ENCODE measurements around the gene MOB1A.

The MOB1A gene

GRCh38 chr2:74111380-74111779 is 67.3 kb downstream of the MOB1A start:
- no peak overlapping the region for H3K4me3 ChIP-seq (ENCODE audit: low read depth, low read length)
- H3K79me2 ChIP-seq: no peaks in the 10 kb centered on the region
- H3K4me1 ChIP-seq: no peaks in the 10 kb centered on the region
- no peaks in the 10 kb centered on the region for H3K36me3 ChIP-seq (ENCODE audit: control insufficient read depth, insufficient read depth, low read length)
- H3K4me2 ChIP-seq (ENCODE audit: low read length): no peak overlapping the region
- H2AFZ ChIP-seq: no peak overlapping the region
- no peak overlapping the region for H3K27ac ChIP-seq
- H3K9ac ChIP-seq: no peak overlapping the region
- no peaks in the 10 kb centered on the region for H3K27me3 ChIP-seq (ENCODE audit: control insufficient read depth, insufficient read depth, low read length)
- no peak for TF ChIP-seq CTCF (IDR thresholded peaks at IDR 0.05)
- no peaks in the 10 kb centered on the region for H3K9me3 ChIP-seq (ENCODE audit: control insufficient read depth, low read length)

- Histone ChIP-seq H2AFZ (no peak overlapping the region), H3K27ac (no peak overlapping the region), H3K4me1 (no peaks in the 10 kb centered on the region), H3K9ac (no peak overlapping the region), H3K4me2 (ENCODE audit: low read length) (no peak overlapping the region), H3K9me3 (ENCODE audit: control insufficient read depth, low read length) (no peaks in the 10 kb centered on the region), H3K36me3 (ENCODE audit: control insufficient read depth, insufficient read depth, low read length) (no peaks in the 10 kb centered on the region), H3K79me2 (no peaks in the 10 kb centered on the region), H3K4me3 (ENCODE audit: low read depth, low read length) (no peak overlapping the region), H3K27me3 (ENCODE audit: control insufficient read depth, insufficient read depth, low read length) (no peaks in the 10 kb centered on the region)
- no peak for TF ChIP-seq CTCF (IDR thresholded peaks at IDR 0.05)
These were observed 68.1 kb downstream of the MOB1A start for GRCh38 chr2:74110537-74110936.

- Histone ChIP-seq H3K9me3 (ENCODE audit: control insufficient read depth, low read length) (no peaks in the 10 kb centered on the region), H3K27ac (no peak overlapping the region), H3K9ac (no peak overlapping the region), H3K4me2 (ENCODE audit: low read length) (no peak overlapping the region), H3K79me2 (no peaks in the 10 kb centered on the region), H3K4me1 (no peaks in the 10 kb centered on the region), H2AFZ (no peak overlapping the region), H3K4me3 (ENCODE audit: low read depth, low read length) (no peak overlapping the region), H3K27me3 (ENCODE audit: control insufficient read depth, insufficient read depth, low read length) (no peaks in the 10 kb centered on the region), H3K36me3 (ENCODE audit: control insufficient read depth, insufficient read depth, low read length) (no peaks in the 10 kb centered on the region)
- no peak for TF ChIP-seq CTCF (IDR thresholded peaks at IDR 0.05)
These were observed 69.1 kb downstream of the MOB1A start for GRCh38 chr2:74109551-74109950.

- no peaks in the 10 kb centered on the region for H3K79me2 ChIP-seq
- H3K4me3 ChIP-seq (ENCODE audit: low read depth, low read length): no peak overlapping the region
- no peak for TF ChIP-seq CTCF (IDR thresholded peaks at IDR 0.05)
- H3K27me3 ChIP-seq (ENCODE audit: control insufficient read depth, insufficient read depth, low read length): no peaks in the 10 kb centered on the region
- no peak overlapping the region for H2AFZ ChIP-seq
- H3K4me2 ChIP-seq (ENCODE audit: low read length): no peak overlapping the region
- H3K27ac ChIP-seq: no peak overlapping the region
- no peaks in the 10 kb centered on the region for H3K4me1 ChIP-seq
- H3K9me3 ChIP-seq (ENCODE audit: control insufficient read depth, low read length): no peaks in the 10 kb centered on the region
- H3K9ac ChIP-seq: no peak overlapping the region
- no peaks in the 10 kb centered on the region for H3K36me3 ChIP-seq (ENCODE audit: control insufficient read depth, insufficient read depth, low read length)
These were observed 71.6 kb downstream of the MOB1A start for GRCh38 chr2:74107071-74107470.

- Histone ChIP-seq H3K27me3 (ENCODE audit: control insufficient read depth, insufficient read depth, low read length) (no peaks in the 10 kb centered on the region), H3K4me1 (no peaks in the 10 kb centered on the region), H3K4me3 (ENCODE audit: low read depth, low read length) (no peak overlapping the region), H3K9me3 (ENCODE audit: control insufficient read depth, low read length) (no peaks in the 10 kb centered on the region), H3K9ac (no peak overlapping the region), H3K36me3 (ENCODE audit: control insufficient read depth, insufficient read depth, low read length) (no peaks in the 10 kb centered on the region), H3K27ac (no peak overlapping the region), H2AFZ (no peak overlapping the region), H3K4me2 (ENCODE audit: low read length) (no peak overlapping the region), H3K79me2 (no peaks in the 10 kb centered on the region)
- no peak for TF ChIP-seq CTCF (IDR thresholded peaks at IDR 0.05)
These were observed 73.3 kb downstream of the MOB1A start for GRCh38 chr2:74105413-74105812.

All from parathyroid adenoma (tissue), 2 donors.